NCI-H748 treated with DMSO at 0.1 percent for 48 hours (cell line): ENCODE measurements around the gene BCAS3.

Source experiments
- DNase-seq: peaks from one replicate; lab custom pipeline; 2025; lab: John Stamatoyannopoulos, UW

Gene BCAS3

GRCh38 chr17:61410141-61411010 lies 732.7 kb downstream of the BCAS3 start:
- DNase-seq, result no peak

GRCh38 chr17:61411011-61411260 lies 733.3 kb downstream of the BCAS3 start:
- DNase-seq, result no peak

- no peak for DNase-seq
These were observed 733.9 kb downstream of the BCAS3 start for GRCh38 chr17:61411261-61412142.

GRCh38 chr17:61412143-61412859 lies 734.6 kb downstream of the BCAS3 start:
- peak; percentile 62 for DNase-seq

- DNase-seq, result no peak
These were observed 735.4 kb downstream of the BCAS3 start for GRCh38 chr17:61412860-61413660.

GRCh38 chr17:61413661-61414126 lies 736.0 kb downstream of the BCAS3 start:
- DNase-seq, result no peak

GRCh38 chr17:61414141-61414935 lies 736.7 kb downstream of the BCAS3 start:
- no peak for DNase-seq

- no peak for DNase-seq
These were observed 737.2 kb downstream of the BCAS3 start for GRCh38 chr17:61414936-61415251.

- no peak for DNase-seq
These were observed 737.9 kb downstream of the BCAS3 start for GRCh38 chr17:61415374-61416210.

GRCh38 chr17:61416211-61416539 lies 738.5 kb downstream of the BCAS3 start:
- no peak for DNase-seq

- peak; percentile 57 for DNase-seq
These were observed 739.1 kb downstream of the BCAS3 start for GRCh38 chr17:61416540-61417363.

GRCh38 chr17:61418449-61418848 lies 740.8 kb downstream of the BCAS3 start:
- no peak for DNase-seq

GRCh38 chr17:61419496-61420046 lies 741.9 kb downstream of the BCAS3 start:
- DNase-seq, result no peak

GRCh38 chr17:61420052-61420451 lies 742.4 kb downstream of the BCAS3 start:
- no peak for DNase-seq

- no peak for DNase-seq
These were observed 743.2 kb downstream of the BCAS3 start for GRCh38 chr17:61420745-61421398.

GRCh38 chr17:61421460-61421859 lies 743.8 kb downstream of the BCAS3 start:
- no peak for DNase-seq

- DNase-seq, result no peak
These were observed 744.6 kb downstream of the BCAS3 start for GRCh38 chr17:61422116-61422799.

- no peak for DNase-seq
These were observed 745.2 kb downstream of the BCAS3 start for GRCh38 chr17:61422869-61423268.
